ENCODE data around the gene TMEM87A.

The TMEM87A gene

DNA sequence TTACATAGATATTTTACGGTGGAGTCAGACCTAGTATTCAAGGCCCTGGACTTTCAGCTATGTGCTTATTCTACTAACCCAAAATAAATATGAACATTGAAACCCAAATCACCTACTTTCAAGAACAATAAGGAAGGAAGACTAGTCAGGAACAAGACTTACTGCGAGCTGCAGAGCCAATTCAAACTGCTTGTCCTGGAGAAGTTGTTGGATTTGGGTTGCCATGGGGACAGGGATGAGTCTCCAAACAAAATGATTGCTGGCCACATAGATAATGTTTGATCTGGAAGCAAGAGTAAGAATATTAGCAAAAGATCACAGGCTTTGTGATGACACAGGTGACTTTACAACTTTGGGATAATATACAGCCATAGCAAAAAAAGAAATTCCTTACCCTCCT lies 95.2 kb downstream of the TMEM87A start:
- TF ChIP-seq, protein P1, sequence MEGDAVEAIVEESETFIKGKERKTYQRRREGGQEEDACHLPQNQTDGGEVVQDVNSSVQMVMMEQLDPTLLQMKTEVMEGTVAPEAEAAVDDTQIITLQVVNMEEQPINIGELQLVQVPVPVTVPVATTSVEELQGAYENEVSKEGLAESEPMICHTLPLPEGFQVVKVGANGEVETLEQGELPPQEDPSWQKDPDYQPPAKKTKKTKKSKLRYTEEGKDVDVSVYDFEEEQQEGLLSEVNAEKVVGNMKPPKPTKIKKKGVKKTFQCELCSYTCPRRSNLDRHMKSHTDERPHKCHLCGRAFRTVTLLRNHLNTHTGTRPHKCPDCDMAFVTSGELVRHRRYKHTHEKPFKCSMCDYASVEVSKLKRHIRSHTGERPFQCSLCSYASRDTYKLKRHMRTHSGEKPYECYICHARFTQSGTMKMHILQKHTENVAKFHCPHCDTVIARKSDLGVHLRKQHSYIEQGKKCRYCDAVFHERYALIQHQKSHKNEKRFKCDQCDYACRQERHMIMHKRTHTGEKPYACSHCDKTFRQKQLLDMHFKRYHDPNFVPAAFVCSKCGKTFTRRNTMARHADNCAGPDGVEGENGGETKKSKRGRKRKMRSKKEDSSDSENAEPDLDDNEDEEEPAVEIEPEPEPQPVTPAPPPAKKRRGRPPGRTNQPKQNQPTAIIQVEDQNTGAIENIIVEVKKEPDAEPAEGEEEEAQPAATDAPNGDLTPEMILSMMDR (IDR thresholded peaks at IDR 0.05; ENCODE audit: low read depth, low read length): no peak

DNA sequence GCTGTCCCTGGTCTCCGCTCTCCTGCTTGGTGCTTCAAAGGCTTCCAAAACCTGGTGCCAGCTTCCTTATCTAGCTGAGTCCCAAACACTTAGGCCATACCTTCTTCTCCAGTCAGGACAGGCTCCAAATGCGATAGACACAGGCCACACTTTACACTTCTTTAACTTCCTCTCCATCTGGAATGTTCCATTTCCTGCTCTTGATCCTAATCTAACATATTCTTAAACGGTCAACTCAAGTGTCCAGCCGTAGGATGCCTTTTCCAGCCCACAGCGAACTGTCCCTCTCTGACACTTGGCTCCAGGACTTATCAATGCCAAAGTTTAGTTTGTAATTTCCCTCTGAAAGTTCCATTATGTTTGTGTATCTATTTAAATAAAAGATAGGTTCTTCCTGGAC lies 97.6 kb downstream of the TMEM87A start:
- TF ChIP-seq, protein P1 (IDR thresholded peaks at IDR 0.05; ENCODE audit: low read depth, low read length): no peak
- no peak overlapping the region for H3K4me3 ChIP-seq (ENCODE audit: low read depth, low read length)

More for the DNA sequence above, 95.2 kb downstream of the TMEM87A start:
- no peak overlapping the region for H3K4me3 ChIP-seq (ENCODE audit: low read depth, low read length)

- no peak overlapping the region for H3K4me3 ChIP-seq (ENCODE audit: low read depth, low read length)
- TF ChIP-seq, protein P1 (IDR thresholded peaks at IDR 0.05; ENCODE audit: low read depth, low read length): no peak
These were observed 100.8 kb downstream of the TMEM87A start for GRCh38 chr15:42172475-42172874.

DNA sequence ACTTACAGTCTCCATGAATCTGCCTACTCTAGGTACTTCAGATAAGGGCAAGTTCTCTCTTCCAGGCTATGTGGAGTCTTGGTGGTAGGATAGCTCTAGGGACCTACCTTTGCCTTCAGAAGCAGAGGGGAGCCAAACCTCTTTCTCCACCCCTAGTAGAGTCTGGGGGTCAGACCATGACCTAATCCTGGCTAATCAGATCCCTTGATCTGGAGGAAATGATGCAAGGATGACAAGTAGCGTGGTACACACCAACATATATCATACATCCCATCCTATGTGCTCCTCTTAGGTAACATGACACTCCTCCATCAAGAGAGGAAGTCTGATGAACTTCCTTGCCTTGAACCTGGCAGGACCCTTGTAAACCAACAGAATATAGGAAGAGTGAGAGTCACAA lies 101.4 kb downstream of the TMEM87A start:
- TF ChIP-seq, protein P1 (IDR thresholded peaks at IDR 0.05; ENCODE audit: low read depth, low read length): no peak
- H3K4me3 ChIP-seq (ENCODE audit: low read depth, low read length): no peak overlapping the region

- TF ChIP-seq, protein P1 (IDR thresholded peaks at IDR 0.05; ENCODE audit: low read depth, low read length): no peak
- no peak overlapping the region for H3K4me3 ChIP-seq (ENCODE audit: low read depth, low read length)
These were observed 102.1 kb downstream of the TMEM87A start for GRCh38 chr15:42171122-42171521.

DNA sequence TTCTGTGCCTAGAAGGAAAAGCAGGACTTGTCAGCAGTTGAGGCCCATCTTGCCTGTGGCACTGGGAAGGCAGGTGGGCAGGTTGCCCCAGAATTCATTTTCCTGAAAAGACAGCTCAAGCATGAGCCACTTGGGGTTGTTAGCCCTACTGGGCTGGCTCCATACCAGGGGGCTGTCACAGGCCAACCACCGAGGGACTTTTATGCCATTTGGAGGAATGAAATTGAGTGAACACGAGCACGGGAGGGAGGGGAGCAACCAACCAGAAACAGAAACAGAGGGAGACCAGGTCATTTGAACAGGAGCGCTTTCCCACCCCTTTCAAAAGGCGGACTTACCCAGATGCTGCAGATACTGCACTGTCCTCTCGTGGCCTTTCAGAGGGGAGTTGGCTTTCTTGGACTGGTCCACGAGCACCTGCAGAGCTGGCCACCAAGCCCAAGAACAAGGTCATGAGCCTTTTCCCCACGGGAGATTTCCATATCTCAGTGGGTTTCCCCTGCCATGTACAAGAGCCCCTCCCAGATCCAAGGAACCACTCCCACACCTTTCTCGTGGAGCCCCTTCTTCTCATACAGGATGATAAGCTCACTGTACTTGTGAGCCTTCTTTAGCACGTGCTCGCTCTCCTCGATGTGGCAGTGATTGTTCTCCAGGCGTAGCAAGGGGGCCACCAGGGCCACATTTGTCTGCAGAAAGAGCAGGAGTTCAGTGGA lies 106.8 kb downstream of the TMEM87A start:
- no peak overlapping the region for H3K4me3 ChIP-seq (ENCODE audit: low read depth, low read length)
- TF ChIP-seq, protein P1 (IDR thresholded peaks at IDR 0.05; ENCODE audit: low read depth, low read length): no peak

DNA sequence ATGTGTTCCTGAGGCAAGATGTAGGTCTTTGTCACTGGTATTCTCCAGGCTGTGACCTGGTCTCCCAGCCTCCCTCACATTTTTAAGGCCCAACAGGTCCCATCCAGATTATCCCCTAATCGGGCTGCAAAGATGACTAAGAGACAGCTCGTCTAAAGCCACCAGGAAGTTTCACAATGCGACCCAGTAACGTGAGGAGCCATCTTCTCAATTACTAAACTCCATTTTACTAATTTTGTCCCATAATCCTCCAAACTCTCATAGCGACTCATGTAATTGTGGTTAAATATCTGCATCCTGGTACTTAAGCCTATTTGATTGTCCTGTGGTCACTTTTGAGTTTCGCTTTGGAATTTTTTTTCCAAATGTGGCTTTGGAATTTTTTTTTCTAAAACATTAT lies 108.1 kb downstream of the TMEM87A start:
- no peak overlapping the region for H3K4me3 ChIP-seq (ENCODE audit: low read depth, low read length)
- TF ChIP-seq, protein P1 (IDR thresholded peaks at IDR 0.05; ENCODE audit: low read depth, low read length): no peak
